ENCODE data around the gene CLIC4. TPM values are rescaled to one million over a fixed set of nuclear protein-coding genes. Genes with fewer than 3 reads are reported as not detected.

CLIC4 gene
- total and polyA plus RNA-seq, 2 experiments from 2014 or later = 92.5 to 308 TPM

DNA sequence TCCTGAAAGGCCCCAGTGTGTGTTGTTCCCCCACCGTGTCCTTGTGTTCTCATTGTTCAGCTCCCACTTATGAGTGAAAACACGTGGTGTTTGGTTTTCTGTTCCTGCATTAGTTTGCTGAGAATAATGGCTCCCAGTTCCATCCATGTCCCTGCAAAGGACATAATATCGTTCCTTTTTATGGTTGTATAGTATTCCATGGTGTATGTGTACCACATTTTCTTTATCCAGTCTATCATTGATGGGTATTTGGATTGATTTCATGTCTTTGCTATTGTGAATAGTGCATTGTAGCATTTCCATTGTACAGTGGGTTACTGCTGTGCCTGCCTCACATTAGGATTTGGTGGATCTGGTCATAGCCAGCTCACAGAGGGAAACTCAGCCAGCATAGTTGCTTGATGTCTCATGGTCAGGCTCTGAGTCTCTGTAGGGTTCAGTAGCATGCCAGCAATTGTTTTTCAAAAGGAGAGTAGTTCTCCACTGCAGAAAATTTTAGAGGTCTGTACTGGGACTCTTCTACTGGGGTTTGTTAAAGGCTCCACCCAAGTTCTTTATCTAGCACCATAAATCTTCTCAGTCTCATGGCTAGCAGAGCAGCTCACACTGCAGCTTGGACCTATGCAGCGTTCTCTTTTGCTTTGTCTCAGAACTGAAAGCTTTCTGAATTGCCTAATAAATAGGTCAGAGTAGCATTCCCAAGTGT is 143.9 kb downstream of the CLIC4 start:
- Histone ChIP-seq H3K4me2 (no peak overlapping the region), H3K79me2 (replicated peaks; ENCODE audit: insufficient read depth) (no peaks in the 10 kb centered on the region), H3K4me1 (ENCODE audit: insufficient read depth) (no peaks in the 10 kb centered on the region), H3K4me3 (no peak overlapping the region), H3K9me2 (ENCODE audit: insufficient read depth) (no peaks in the 10 kb centered on the region), H3F3A (replicated peaks; ENCODE audit: low read depth) (no peaks in the 10 kb centered on the region), H3K36me3 (ENCODE audit: insufficient read depth) (no peaks in the 10 kb centered on the region), H3K27ac (ENCODE audit: low read depth) (no peak overlapping the region), H4K20me1 (replicated peaks; ENCODE audit: insufficient read depth) (no peaks in the 10 kb centered on the region), H3K27me3 (ENCODE audit: insufficient read depth) (no peaks in the 10 kb centered on the region), H2AFZ (no peak overlapping the region)
- Mint-ChIP-seq H3K27me3 (ENCODE audit: insufficient read depth, low read depth, poor library complexity) (peaks cover 9% of the 10 kb centered on the region), H3K4me1 (no peaks in the 10 kb centered on the region), H3K36me3 (ENCODE audit: low read depth) (peaks cover 9% of the 10 kb centered on the region), H3K9me3 (peaks cover 42% of the 10 kb centered on the region), H3K27ac (no peak overlapping the region), H3K4me3 (no peak overlapping the region)
- ATAC-seq (no peak), DNase-seq (ENCODE audit: low spot score) (no peak)
- TF ChIP-seq CREB1 (CRISPR knock-in tag; IDR thresholded peaks at IDR 0.05; ENCODE audit: low read depth) (no peak), ZNF331 (CRISPR knock-in tag; IDR thresholded peaks at IDR 0.05; ENCODE audit: low read depth) (no peak), STAT1 (IDR thresholded peaks at IDR 0.05; ENCODE audit: unreplicated experiment) (no peak), EZH2phosphoT487 (IDR thresholded peaks at IDR 0.05; ENCODE audit: unreplicated experiment) (no peak), ZNF114 (CRISPR knock-in tag; IDR thresholded peaks at IDR 0.05) (no peak), NANOG (IDR thresholded peaks at IDR 0.05; ENCODE audit: borderline replicate concordance) (no peak), EZH2 (IDR thresholded peaks at IDR 0.05; ENCODE audit: low read depth, unreplicated experiment) (no peak), CTCF (conservative IDR thresholded peaks at IDR 0.05; ENCODE audit: low read depth in 2 of 2) (no peak), JUNB (IDR thresholded peaks at IDR 0.05; ENCODE audit: unreplicated experiment) (no peak)
- TF ChIP-seq, protein P1, sequence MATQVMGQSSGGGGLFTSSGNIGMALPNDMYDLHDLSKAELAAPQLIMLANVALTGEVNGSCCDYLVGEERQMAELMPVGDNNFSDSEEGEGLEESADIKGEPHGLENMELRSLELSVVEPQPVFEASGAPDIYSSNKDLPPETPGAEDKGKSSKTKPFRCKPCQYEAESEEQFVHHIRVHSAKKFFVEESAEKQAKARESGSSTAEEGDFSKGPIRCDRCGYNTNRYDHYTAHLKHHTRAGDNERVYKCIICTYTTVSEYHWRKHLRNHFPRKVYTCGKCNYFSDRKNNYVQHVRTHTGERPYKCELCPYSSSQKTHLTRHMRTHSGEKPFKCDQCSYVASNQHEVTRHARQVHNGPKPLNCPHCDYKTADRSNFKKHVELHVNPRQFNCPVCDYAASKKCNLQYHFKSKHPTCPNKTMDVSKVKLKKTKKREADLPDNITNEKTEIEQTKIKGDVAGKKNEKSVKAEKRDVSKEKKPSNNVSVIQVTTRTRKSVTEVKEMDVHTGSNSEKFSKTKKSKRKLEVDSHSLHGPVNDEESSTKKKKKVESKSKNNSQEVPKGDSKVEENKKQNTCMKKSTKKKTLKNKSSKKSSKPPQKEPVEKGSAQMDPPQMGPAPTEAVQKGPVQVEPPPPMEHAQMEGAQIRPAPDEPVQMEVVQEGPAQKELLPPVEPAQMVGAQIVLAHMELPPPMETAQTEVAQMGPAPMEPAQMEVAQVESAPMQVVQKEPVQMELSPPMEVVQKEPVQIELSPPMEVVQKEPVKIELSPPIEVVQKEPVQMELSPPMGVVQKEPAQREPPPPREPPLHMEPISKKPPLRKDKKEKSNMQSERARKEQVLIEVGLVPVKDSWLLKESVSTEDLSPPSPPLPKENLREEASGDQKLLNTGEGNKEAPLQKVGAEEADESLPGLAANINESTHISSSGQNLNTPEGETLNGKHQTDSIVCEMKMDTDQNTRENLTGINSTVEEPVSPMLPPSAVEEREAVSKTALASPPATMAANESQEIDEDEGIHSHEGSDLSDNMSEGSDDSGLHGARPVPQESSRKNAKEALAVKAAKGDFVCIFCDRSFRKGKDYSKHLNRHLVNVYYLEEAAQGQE (IDR thresholded peaks at IDR 0.05; ENCODE audit: unreplicated experiment) = no peak
- TF ChIP-seq, protein P2, sequence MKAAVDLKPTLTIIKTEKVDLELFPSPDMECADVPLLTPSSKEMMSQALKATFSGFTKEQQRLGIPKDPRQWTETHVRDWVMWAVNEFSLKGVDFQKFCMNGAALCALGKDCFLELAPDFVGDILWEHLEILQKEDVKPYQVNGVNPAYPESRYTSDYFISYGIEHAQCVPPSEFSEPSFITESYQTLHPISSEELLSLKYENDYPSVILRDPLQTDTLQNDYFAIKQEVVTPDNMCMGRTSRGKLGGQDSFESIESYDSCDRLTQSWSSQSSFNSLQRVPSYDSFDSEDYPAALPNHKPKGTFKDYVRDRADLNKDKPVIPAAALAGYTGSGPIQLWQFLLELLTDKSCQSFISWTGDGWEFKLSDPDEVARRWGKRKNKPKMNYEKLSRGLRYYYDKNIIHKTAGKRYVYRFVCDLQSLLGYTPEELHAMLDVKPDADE (IDR thresholded peaks at IDR 0.05) = no peak

Measured in GM23338 (cell line).